NCI-H460 (cell line): ENCODE results near the gene GDF9. TPM values are rescaled to one million over a fixed set of nuclear protein-coding genes. Genes with fewer than 3 reads are reported as not detected.
"Not testable (repeated sequence)": the region's sequence is repeated elsewhere in the genome, so short reads cannot be mapped to it uniquely, and the experiment has no call there.

ENCODE experiments used
- DNase-seq: peaks from one replicate; pipeline ENCODE4 v3.0.0-alpha.2; 2016; ENCODE audit warnings: low read depth; ENCODE audit errors: extremely low read depth
- total RNA-seq: library from RNA; depleted of rRNA; stranded (reverse); fragments of >200 nt; shearing (Covaris generic); gene quantifications from 2 replicates; pipeline ENCODE4 v1.2.3, GENCODE V29; 2014

The GDF9 gene
- total RNA-seq, 1 experiment from 2014 or later, result 0.50 TPM

GRCh38 chr5:132873119-132873929, 7.1 kb upstream of the GDF9 start, which contains the start of gene LEAP2:
Gene LEAP2, plus strand, starts transcription at chr5:132873668. Its CDS starts 27 bp downstream, at chr5:132873695.
- DNase-seq, result no peak

GRCh38 chr5:132872788-132873118, 6.5 kb upstream of the GDF9 start:
- DNase-seq, result no peak

GRCh38 chr5:132871459-132872284, 5.4 kb upstream of the GDF9 start:
- DNase-seq, result no peak

- no peak for DNase-seq
These were observed 4.5 kb upstream of the GDF9 start for GRCh38 chr5:132870801-132871200.

- DNase-seq, result no peak
These were observed 2.5 kb upstream of the GDF9 start for GRCh38 chr5:132868754-132869153.

GRCh38 chr5:132867046-132867451, 780 bp upstream of the GDF9 start:
- no peak for DNase-seq

GRCh38 chr5:132865668-132866341, 464 bp downstream of the GDF9 start:
- DNase-seq, result no peak

- DNase-seq, result no peak
These were observed 5.5 kb downstream of the GDF9 start for GRCh38 chr5:132860742-132861141.

GRCh38 chr5:132859889-132860437, 6.3 kb downstream of the GDF9 start:
- DNase-seq, result no peak

GRCh38 chr5:132856011-132856410, 10.3 kb downstream of the GDF9 start:
- no peak for DNase-seq

GRCh38 chr5:132854992-132855391, 11.3 kb downstream of the GDF9 start:
- DNase-seq, result not testable (repeated sequence)

GRCh38 chr5:132854301-132854700, 12.0 kb downstream of the GDF9 start:
- no peak for DNase-seq

GRCh38 chr5:132853790-132854189, 12.5 kb downstream of the GDF9 start:
- DNase-seq, result no peak

GRCh38 chr5:132853323-132853722, 12.9 kb downstream of the GDF9 start:
- no peak for DNase-seq

GRCh38 chr5:132850066-132850465, 16.2 kb downstream of the GDF9 start:
- DNase-seq, result no peak

- no peak for DNase-seq
These were observed 16.9 kb downstream of the GDF9 start for GRCh38 chr5:132849347-132849746.

- DNase-seq, result no peak
These were observed 18.0 kb downstream of the GDF9 start for GRCh38 chr5:132848270-132848669.

- no peak for DNase-seq
These were observed 25.0 kb downstream of the GDF9 start for GRCh38 chr5:132841305-132841704.

GRCh38 chr5:132840896-132841295, 25.4 kb downstream of the GDF9 start:
- DNase-seq, result no peak

- no peak for DNase-seq
These were observed 26.0 kb downstream of the GDF9 start for GRCh38 chr5:132840313-132840712.
